ENCODE results near the gene STAB2.

The STAB2 gene

DNA sequence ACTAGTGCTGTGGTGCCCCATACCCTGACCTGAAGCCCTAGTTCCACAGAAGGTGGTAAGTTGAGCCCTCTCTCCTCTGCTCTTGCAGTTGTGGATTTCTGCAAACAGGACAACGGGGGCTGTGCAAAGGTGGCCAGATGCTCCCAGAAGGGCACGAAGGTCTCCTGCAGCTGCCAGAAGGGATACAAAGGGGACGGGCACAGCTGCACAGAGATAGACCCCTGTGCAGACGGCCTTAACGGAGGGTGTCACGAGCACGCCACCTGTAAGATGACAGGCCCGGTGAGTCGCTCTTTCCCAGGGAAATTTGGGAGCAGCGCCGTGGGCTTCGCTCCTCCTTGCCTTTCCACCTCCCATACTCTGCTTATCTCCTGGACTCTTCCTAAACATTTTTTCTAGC, 161.8 kb downstream of the STAB2 start:
- DNase-seq (ENCODE audit: low read depth) = no peak

GRCh38 chr12:103751171-103751570, 164.1 kb downstream of the STAB2 start:
- no peak for DNase-seq (ENCODE audit: low read depth)

- DNase-seq (ENCODE audit: low read depth) = no peak
These were observed 164.5 kb downstream of the STAB2 start for GRCh38 chr12:103751600-103751999.

GRCh38 chr12:103755425-103755824, 168.4 kb downstream of the STAB2 start:
- DNase-seq (ENCODE audit: low read depth) = no peak

DNA sequence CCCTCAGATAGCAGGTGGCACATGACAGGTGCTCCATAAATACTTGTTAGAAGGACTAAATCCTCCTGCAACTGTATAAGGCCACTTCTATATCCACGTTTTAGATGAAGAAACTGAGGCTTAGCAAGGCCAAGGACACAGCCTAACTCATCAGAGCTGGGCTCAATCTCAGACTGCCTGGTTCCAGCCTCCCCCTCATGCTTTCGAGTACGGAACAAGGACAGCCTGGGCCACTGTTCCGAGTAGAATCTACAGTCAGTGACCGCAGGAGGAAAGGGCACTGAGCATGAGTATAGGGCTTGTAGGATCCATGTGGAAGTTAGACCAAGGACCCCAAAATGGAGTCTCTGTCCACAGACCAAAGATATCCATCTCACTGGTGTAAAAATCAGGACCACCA, 169.4 kb downstream of the STAB2 start:
- no peak for DNase-seq (ENCODE audit: low read depth)

- DNase-seq (ENCODE audit: low read depth) = no peak
These were observed 170.2 kb downstream of the STAB2 start for GRCh38 chr12:103757248-103757647.

GRCh38 chr12:103758310-103759089, 171.4 kb downstream of the STAB2 start:
- DNase-seq (ENCODE audit: low read depth) = no peak

GRCh38 chr12:103762473-103762872, 175.4 kb downstream of the STAB2 start:
- no peak for DNase-seq (ENCODE audit: low read depth)

- DNase-seq (ENCODE audit: low read depth) = no peak
These were observed 178.2 kb downstream of the STAB2 start for GRCh38 chr12:103765322-103765721.

DNA sequence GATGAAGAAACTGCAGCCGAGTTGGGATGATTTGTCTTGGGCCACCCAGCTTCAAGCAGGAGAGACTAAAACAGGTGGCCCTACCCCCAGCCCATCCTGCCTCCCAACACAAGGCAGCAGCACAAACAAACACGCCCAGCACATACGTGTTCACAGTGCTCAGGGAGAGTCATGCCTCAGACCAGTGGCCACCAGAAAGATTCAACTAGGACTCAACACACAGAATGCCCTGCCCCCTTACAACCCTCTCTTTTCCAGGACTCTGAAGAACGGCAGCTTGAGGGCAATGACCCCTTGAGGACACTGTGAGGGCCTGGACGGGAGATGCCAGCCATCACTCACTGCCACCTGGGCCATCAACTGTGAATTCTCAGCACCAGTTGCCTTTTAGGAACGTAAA, 179.0 kb downstream of the STAB2 start:
- no peak for DNase-seq (ENCODE audit: low read depth)

- no peak for DNase-seq (ENCODE audit: low read depth)
These were observed 181.5 kb downstream of the STAB2 start for GRCh38 chr12:103768467-103769123.

GRCh38 chr12:103769240-103769945, 182.3 kb downstream of the STAB2 start:
- no peak for DNase-seq (ENCODE audit: low read depth)

- no peak for DNase-seq (ENCODE audit: low read depth)
These were observed 184.4 kb downstream of the STAB2 start for GRCh38 chr12:103771466-103771865.

DNA sequence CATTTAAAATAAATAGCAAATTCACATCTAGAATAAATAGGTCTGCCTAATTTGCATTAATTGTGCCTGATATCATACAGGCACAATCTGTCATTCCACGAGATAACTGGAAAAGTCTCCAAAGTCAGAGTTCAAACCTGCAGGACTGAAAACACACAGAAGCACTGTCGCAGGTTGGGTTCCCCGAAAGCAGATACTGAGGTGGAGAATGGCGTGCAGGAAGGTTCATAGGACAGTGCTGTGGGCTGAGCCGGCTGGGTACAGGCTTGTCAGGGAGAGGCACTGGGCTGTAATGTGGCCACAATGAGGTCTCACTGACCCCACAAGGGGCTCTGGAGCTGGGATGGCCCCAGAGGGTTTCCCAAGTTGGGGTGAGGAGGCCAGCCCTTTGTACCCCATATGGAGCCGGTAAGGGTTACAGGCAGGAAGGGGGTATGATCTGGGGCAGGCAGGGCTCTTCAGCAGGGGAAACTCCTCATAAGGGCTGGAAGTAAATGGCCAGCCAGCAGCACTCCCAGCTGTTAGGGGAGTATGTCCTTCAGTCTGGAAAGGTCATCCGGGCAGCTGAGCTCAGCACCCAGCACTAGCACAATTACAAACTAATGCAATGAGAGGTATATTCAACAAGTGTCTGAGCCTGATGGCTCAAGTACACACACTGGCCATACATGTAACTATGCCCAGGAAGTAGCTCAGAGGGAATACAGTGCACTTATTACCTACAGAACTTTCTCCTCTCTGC, 185.5 kb downstream of the STAB2 start:
- DNase-seq (ENCODE audit: low read depth) = no peak

DNA sequence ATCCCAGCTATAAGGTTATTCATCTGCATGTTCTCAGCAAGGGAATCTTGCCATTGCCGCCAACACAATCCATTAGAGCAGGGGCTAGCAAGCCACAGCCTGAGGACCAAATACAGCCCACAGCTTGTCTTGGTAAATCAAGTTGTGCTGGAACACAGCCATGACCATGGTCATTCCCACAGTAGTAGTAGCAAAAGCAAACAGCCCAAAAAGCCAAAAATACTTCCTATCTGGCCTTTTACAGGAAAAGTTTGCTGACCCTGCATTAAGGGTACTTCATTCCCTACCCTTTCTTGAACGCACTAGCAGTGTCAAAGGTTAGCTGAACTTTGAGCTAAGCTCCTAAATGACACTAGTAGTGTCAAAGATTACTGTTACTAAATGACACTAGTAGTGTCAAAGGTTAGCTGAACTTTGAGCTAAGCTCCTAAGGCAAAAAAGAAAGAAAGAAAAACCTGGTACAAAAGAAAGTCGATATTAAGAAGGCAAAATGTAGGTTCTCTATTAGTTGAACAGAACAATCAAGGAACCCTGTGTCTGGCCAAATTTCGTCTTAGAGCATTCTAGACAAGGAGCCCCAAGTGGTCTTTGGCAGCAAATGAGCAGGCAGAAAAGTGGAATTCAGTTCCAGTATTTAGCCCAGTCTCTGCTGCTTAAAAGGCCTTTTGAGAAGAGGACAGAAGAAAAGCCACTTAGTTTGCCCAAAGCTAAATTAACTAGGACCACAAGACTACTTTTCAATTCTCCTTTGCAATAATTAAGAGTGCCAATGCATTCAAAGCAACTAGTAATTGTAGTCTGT, 186.2 kb downstream of the STAB2 start:
- DNase-seq (ENCODE audit: low read depth) = no peak

DNA sequence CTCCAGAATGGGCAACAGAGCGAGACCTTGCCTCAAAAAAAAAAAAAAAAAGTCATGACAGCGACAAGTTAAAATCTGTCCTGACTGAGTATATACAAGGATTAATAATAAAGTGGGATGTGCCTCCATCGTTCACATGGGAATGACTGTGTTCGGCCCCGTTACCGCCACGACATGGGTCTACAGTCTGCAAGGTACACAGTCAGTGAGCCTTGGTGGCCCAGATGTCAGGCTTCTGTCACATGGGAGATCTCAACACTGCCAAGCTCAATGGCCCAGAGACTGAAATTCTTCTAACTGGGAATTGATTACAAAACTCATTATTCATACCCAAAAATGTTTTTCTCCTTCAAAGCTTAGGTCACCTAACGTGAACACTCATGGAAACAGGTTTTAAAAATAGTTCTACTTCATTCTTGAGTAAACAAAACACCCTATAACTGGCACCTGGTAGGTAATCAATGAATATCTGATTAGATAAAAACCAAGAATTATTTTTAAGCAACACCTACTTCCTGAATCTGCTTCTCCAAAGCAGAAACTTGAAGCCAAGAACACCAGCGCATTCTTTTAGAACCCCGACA, 188.0 kb downstream of the STAB2 start:
- DNase-seq (ENCODE audit: low read depth) = no peak

DNA sequence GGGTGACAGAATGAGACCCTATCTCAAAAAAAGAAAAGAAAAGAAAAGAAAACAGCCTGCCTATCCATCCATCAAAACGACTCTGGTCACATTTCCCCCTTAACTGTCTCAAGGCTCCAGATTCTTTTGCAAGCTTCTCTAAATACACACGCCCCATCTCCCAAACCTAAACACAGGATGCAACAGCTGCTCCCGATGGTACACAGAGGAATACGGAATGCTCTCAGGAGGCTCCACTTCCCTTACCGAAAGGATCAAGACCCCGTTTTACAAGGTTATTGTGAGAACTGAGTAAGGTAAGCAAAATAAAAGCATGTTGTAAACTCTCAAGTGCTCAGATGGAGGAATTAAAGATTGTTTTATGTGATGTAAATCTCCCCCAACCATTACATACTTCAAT, 191.7 kb downstream of the STAB2 start:
- DNase-seq (ENCODE audit: low read depth) = no peak

GRCh38 chr12:103779410-103780092, 192.5 kb downstream of the STAB2 start:
- no peak for DNase-seq (ENCODE audit: low read depth)

DNA sequence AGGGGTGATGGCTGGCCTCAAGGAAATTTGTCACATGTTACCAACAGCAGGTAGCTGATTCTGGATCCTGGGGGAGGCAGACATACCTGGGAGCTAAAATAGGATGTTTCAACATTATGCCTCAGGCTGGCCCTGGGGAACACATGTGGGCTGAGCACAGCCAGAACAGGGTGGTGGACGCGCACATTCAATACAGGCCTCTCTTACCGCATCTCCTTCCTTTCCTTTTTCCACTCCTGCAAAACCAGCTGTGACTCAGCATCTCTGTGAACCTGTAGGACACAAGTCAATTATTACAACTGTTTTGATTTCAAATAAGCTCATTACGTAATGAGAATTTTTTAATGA, 193.0 kb downstream of the STAB2 start:
- no peak for DNase-seq (ENCODE audit: low read depth)

- no peak for DNase-seq (ENCODE audit: low read depth)
These were observed 193.9 kb downstream of the STAB2 start for GRCh38 chr12:103780992-103781391.

DNA sequence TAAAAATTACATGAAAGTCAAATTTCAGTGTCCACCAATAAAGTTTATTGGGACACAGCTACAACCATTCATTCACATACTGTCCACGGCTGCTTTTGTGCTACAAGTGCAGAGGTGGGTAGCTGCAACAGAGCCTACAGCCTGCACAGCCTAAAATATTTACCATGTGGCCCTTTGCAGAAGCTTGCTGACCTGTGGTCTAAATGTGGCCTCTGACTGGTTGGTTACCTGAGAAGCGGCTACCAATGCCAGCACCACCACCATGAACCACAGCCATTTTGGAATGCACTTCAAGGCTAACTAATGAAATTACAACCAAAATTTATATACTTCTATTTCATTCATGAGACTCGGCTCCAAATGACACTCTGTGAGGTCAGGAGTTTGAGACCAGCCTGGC, 195.3 kb downstream of the STAB2 start:
- no peak for DNase-seq (ENCODE audit: low read depth)

Measured in activated T-helper 1 cell treated with Interleukin-2 at 50 U/mL for 16 hours (primary cell).